Keratinocyte (primary cell): ENCODE measurements around the gene NEXN. TPM values are rescaled to one million over a fixed set of nuclear protein-coding genes. Genes with fewer than 3 reads are reported as not detected.

Experiments used
- DNase-seq: peaks from one replicate; pipeline ENCODE4 v3.0.0-alpha.2; 2011; ENCODE audit warnings: low read depth, missing footprints, low spot score
- FAIRE-seq: peaks from 2 replicates; lab custom pipeline; 2011; peaks lifted over from hg19 to GRCh38; lab: Jason Lieb, UNC
- H2AFZ ChIP-seq: 2 replicates; pipeline ENCODE4 v1.6.0; 2012; ENCODE audit warnings: low read length, control low read depth, inconsistent platforms; ENCODE audit not compliant: control insufficient read depth
- H3K27ac ChIP-seq: 2 replicates; pipeline ENCODE4 v1.5.1; 2011; ENCODE audit warnings: low read length; ENCODE audit not compliant: control insufficient read depth, insufficient read depth
- H3K27me3 ChIP-seq: 3 replicates; pipeline ENCODE4 v1.6.0; 2011; ENCODE audit warnings: low read length; ENCODE audit not compliant: control insufficient read depth, insufficient read depth; ENCODE audit errors: extremely low read depth
- H3K36me3 ChIP-seq, 2 experiments: 2 replicates in 1 of 2; 3 replicates in 1 of 2; pipeline ENCODE4 v1.5.1; 2011; ENCODE audit warnings: low read length in 2 of 2, mild to moderate bottlenecking in 1 of 2; ENCODE audit not compliant: control insufficient read depth in 2 of 2, insufficient read depth in 2 of 2; ENCODE audit errors: extremely low read depth in 1 of 2
- H3K4me1 ChIP-seq: 3 replicates; pipeline ENCODE4 v1.5.1; 2011; ENCODE audit warnings: low read length; ENCODE audit not compliant: control insufficient read depth, insufficient read depth; ENCODE audit errors: extremely low read depth
- H3K4me2 ChIP-seq: 3 replicates; pipeline ENCODE4 v1.6.0; 2011; ENCODE audit warnings: low read depth, low read length; ENCODE audit not compliant: control insufficient read depth, insufficient read depth; ENCODE audit errors: extremely low read depth
- H3K4me3 ChIP-seq, 3 experiments: fragments of 200-600 bp in 1 of 3; sonication (generic) in 1 of 3; 2 replicates in 2 of 3; 3 replicates in 1 of 3; pipeline ENCODE4 v1.5.1; 2011 to 2016; ENCODE audit warnings: low read length in 3 of 3, mild to moderate bottlenecking in 3 of 3, control low read depth in 2 of 3, inconsistent platforms in 1 of 3, low read depth in 1 of 3, mixed read lengths in 1 of 3, mixed run types in 1 of 3, moderate library complexity in 1 of 3; ENCODE audit not compliant: control insufficient read depth in 2 of 3, insufficient read depth in 2 of 3; ENCODE audit errors: extremely low read depth in 1 of 3
- H3K79me2 ChIP-seq: 2 replicates; pipeline ENCODE4 v1.6.0; 2012; ENCODE audit warnings: low read length; ENCODE audit not compliant: control insufficient read depth, insufficient read depth
- H3K9ac ChIP-seq: 3 replicates; pipeline ENCODE4 v1.6.0; 2011; ENCODE audit warnings: low read length; ENCODE audit not compliant: control insufficient read depth, insufficient read depth; ENCODE audit errors: extremely low read depth
- H3K9me1 ChIP-seq: 3 replicates; pipeline ENCODE4 v1.6.0; 2011; ENCODE audit warnings: low read length; ENCODE audit not compliant: control insufficient read depth, insufficient read depth; ENCODE audit errors: extremely low read depth
- H3K9me3 ChIP-seq: 2 replicates; pipeline ENCODE4 v1.5.1; 2012; ENCODE audit warnings: low read depth, low read length; ENCODE audit not compliant: control insufficient read depth
- H4K20me1 ChIP-seq: 3 replicates; pipeline ENCODE4 v1.6.0; 2011; ENCODE audit warnings: low read length; ENCODE audit not compliant: control insufficient read depth, insufficient read depth; ENCODE audit errors: extremely low read depth
- EZH2 ChIP-seq: IDR thresholded peaks from one replicate; pipeline ENCODE4 v1.6.1; 2012; ENCODE audit warnings: inconsistent platforms, mild to moderate bottlenecking, low read length, moderate library complexity
- dilution Hi-C: fragments of 300-500 bp; cut with MboI; formaldehyde crosslinking; loops from one replicate; pipeline ENCODE4 v1.7.0; 2020; ENCODE audit warnings: low sequenced_read_pairs; ENCODE audit not compliant: extremely low pct_ligation_motif_present
- polyA plus RNA-seq, 5 experiments: library from polyadenylated mRNA; depleted of rRNA in 3 of 5; stranded (reverse) in 3 of 5; stranded (forward) in 1 of 5; unstranded in 1 of 5; fragments of >200 nt; gene quantifications; 1 replicate in 1 of 5; 2 replicates in 3 of 5; 3 replicates in 1 of 5; pipeline versions ENCODE4 v1.2.1 to v1.2.3, GENCODE V29; 2011 to 2012; ENCODE audit warnings: missing spikeins in 2 of 5, low read depth in 1 of 5, low replicate concordance in 1 of 5
- TF ChIP-seq, protein P1 (sequence below), 3 experiments: IDR thresholded peaks in 1 of 3; conservative IDR thresholded peaks in 1 of 3; optimal IDR thresholded peaks in 1 of 3; 2 replicates in 2 of 3; 3 replicates in 1 of 3; pipeline versions ENCODE3 to v1.5.1; 2011; ENCODE audit warnings: low read length in 3 of 3, mild to moderate bottlenecking in 3 of 3, moderate library complexity in 2 of 3, control low read depth in 1 of 3, inconsistent platforms in 1 of 3; ENCODE audit not compliant: insufficient read depth in 2 of 3; ENCODE audit errors: extremely low read depth in 1 of 3

The NEXN gene
- polyA plus RNA-seq, 1 donor (not counting 4 experiments of a cell fraction or from before 2014, with no cell fraction given), result 2.3 TPM

DNA sequence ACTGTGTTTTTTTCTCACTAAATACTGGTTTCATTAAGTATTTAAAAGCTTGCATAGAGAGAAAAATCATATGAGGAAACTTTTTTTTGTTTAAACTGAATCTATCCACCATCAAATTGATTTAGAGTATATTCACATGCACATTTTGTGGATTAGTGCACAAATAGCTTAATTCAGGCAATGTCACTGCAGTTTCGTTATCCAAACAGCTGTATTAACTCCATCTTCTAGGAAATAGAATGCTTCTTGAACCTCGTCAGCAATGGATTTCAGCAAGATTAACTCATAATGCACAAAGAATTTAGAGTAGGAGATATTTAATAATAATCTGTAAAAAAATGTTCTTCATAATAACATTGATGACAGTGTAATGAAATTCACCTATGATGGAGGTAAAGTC lies 37.5 kb downstream of the NEXN start:
- Histone ChIP-seq H3K4me1 (no peaks in the 10 kb centered on the region), H3K27me3 (no peaks in the 10 kb centered on the region), H3K9me3 (no peaks in the 10 kb centered on the region), H3K36me3 (no peaks in the 10 kb centered on the region), H4K20me1 (no peaks in the 10 kb centered on the region), H3K9me1 (no peaks in the 10 kb centered on the region), H3K9ac (no peak overlapping the region), H3K79me2 (no peaks in the 10 kb centered on the region), H3K27ac (no peak overlapping the region), H2AFZ (no peak overlapping the region), H3K4me2 (no peak overlapping the region), H3K4me3 (no peak overlapping the region)
- FAIRE-seq (no peak), DNase-seq (no peak)
- dilution Hi-C loops, result no loop called here
- no peak for TF ChIP-seq EZH2
- TF ChIP-seq, protein P1, sequence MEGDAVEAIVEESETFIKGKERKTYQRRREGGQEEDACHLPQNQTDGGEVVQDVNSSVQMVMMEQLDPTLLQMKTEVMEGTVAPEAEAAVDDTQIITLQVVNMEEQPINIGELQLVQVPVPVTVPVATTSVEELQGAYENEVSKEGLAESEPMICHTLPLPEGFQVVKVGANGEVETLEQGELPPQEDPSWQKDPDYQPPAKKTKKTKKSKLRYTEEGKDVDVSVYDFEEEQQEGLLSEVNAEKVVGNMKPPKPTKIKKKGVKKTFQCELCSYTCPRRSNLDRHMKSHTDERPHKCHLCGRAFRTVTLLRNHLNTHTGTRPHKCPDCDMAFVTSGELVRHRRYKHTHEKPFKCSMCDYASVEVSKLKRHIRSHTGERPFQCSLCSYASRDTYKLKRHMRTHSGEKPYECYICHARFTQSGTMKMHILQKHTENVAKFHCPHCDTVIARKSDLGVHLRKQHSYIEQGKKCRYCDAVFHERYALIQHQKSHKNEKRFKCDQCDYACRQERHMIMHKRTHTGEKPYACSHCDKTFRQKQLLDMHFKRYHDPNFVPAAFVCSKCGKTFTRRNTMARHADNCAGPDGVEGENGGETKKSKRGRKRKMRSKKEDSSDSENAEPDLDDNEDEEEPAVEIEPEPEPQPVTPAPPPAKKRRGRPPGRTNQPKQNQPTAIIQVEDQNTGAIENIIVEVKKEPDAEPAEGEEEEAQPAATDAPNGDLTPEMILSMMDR (optimal IDR thresholded peaks at IDR 0.05 in 1 of 3, IDR thresholded peaks at IDR 0.05 in 1 of 3, conservative IDR thresholded peaks at IDR 0.05 in 1 of 3; ENCODE audit: extremely low read depth in 1 of 3, insufficient read depth in 2 of 3, low read length in 3 of 3), result no peak

- no peak overlapping the region for H3K4me3 ChIP-seq
- H3K9me3 ChIP-seq, result no peaks in the 10 kb centered on the region
- H3K9me1 ChIP-seq, result no peaks in the 10 kb centered on the region
- H3K27ac ChIP-seq, result no peak overlapping the region
- no peak overlapping the region for H2AFZ ChIP-seq
- FAIRE-seq (no peak), DNase-seq (no peak)
- H3K79me2 ChIP-seq, result no peaks in the 10 kb centered on the region
- no peaks in the 10 kb centered on the region for H3K4me1 ChIP-seq
- H3K36me3 ChIP-seq, result no peaks in the 10 kb centered on the region
- no peak overlapping the region for H3K9ac ChIP-seq
- no peak overlapping the region for H3K4me2 ChIP-seq
- no peak for TF ChIP-seq EZH2
- TF ChIP-seq, protein P1 (optimal IDR thresholded peaks at IDR 0.05 in 1 of 3, IDR thresholded peaks at IDR 0.05 in 1 of 3, conservative IDR thresholded peaks at IDR 0.05 in 1 of 3; ENCODE audit: extremely low read depth in 1 of 3, insufficient read depth in 2 of 3, low read length in 3 of 3), result no peak
- dilution Hi-C loops, result no loop called here
- no peaks in the 10 kb centered on the region for H3K27me3 ChIP-seq
- H4K20me1 ChIP-seq, result no peaks in the 10 kb centered on the region
These were observed 38.3 kb downstream of the NEXN start for GRCh38 chr1:77926561-77927357.
